ENCODE results near the gene GPATCH8.
A peak's percentile ranks its signal among the peaks of the same experiment; 100 is the strongest.

The GPATCH8 gene

DNA sequence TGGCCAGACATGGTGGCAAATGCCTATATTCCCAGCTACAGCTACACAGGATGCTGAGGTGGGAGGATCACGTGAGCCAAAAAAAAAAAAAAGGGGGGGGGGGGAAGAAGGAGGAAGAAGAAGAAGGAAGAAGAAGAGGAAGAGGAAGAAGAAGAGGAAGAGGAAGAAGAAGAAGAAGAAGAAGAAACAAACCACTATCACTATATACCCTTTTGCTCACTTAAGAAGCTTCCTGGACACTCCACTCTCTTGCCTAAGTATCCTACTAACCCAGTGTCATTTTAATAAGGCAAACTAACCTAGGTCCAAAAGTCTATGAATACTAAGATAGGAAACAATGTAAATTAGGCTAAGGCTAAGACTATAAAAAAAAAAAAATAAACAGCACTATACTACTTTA, 54.8 kb downstream of the GPATCH8 start:
- Histone ChIP-seq H3K36me3 (ENCODE audit: control insufficient read depth in 2 of 2, insufficient read depth in 2 of 2, low read length in 2 of 2) (no peaks in the 10 kb centered on the region), H3K9ac (ENCODE audit: low read length in 2 of 2) (no peak overlapping the region), H3K4me3 (ENCODE audit: low read length in 2 of 2) (no peak overlapping the region), H3K27me3 (ENCODE audit: control insufficient read depth in 1 of 2, insufficient read depth in 2 of 2, low read length in 2 of 2) (no peaks in the 10 kb centered on the region), H3K4me1 (ENCODE audit: control insufficient read depth, insufficient read depth, low read length) (no peaks in the 10 kb centered on the region), H3K9me3 (ENCODE audit: control insufficient read depth in 2 of 2, low read length in 2 of 2) (no peaks in the 10 kb centered on the region), H3K27ac (ENCODE audit: low read length) (no peak overlapping the region)

DNA sequence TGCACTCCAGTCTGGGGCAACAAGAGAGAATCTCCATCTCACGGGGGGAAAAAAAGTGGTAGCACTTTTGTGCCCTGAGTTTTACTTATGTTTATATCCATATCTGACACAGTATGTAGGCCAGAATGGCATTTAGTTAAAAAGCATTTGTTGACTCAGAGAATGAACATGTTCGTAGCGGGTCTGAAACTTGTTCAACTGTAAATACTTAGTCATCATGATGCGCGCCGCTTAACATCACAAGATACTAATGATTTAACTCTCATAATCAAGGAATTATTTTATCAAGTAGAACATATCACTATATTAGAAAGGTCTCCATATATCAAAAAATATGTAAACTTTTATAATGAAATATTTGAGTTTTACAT, 58.5 kb downstream of the GPATCH8 start:
- H3K9me3 ChIP-seq (ENCODE audit: control insufficient read depth in 2 of 2, low read length in 2 of 2) = no peaks in the 10 kb centered on the region
- H3K36me3 ChIP-seq (ENCODE audit: control insufficient read depth in 2 of 2, insufficient read depth in 2 of 2, low read length in 2 of 2) = no peaks in the 10 kb centered on the region
- H3K27me3 ChIP-seq (ENCODE audit: control insufficient read depth in 1 of 2, insufficient read depth in 2 of 2, low read length in 2 of 2) = no peaks in the 10 kb centered on the region
- no peak overlapping the region for H3K4me3 ChIP-seq (ENCODE audit: low read length in 2 of 2)
- no peaks in the 10 kb centered on the region for H3K4me1 ChIP-seq (ENCODE audit: control insufficient read depth, insufficient read depth, low read length)
- no peak overlapping the region for H3K27ac ChIP-seq (ENCODE audit: low read length)
- H3K9ac ChIP-seq (ENCODE audit: low read length in 2 of 2) = no peak overlapping the region

DNA sequence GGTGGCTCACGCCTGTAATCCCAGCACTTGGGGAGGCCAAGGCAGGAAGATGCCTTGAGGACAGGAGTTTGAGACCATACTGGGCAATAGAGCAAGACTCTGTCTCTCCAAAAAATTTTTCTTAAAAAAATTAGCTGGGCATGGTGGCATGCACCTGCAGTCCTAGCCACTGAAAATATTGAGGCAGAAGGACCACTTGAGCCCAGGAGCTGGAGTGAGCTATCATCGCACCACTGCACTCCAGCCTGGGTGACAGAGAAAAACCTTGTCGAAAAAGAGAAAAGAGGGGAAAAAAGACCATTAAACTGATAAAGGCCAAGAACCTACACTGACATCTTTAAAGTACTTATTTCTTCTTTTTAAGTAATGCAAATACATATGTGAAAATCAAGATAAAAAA, 60.4 kb downstream of the GPATCH8 start:
- Histone ChIP-seq H3K27ac (ENCODE audit: low read length) (no peak overlapping the region), H3K36me3 (ENCODE audit: control insufficient read depth in 2 of 2, insufficient read depth in 2 of 2, low read length in 2 of 2) (no peaks in the 10 kb centered on the region), H3K27me3 (ENCODE audit: control insufficient read depth in 1 of 2, insufficient read depth in 2 of 2, low read length in 2 of 2) (no peaks in the 10 kb centered on the region), H3K4me1 (ENCODE audit: control insufficient read depth, insufficient read depth, low read length) (no peaks in the 10 kb centered on the region), H3K9me3 (ENCODE audit: control insufficient read depth in 2 of 2, low read length in 2 of 2) (no peaks in the 10 kb centered on the region), H3K4me3 (ENCODE audit: low read length in 2 of 2) (no peak overlapping the region), H3K9ac (ENCODE audit: low read length in 2 of 2) (no peak overlapping the region)

- no peak overlapping the region for H3K9ac ChIP-seq (ENCODE audit: low read length in 2 of 2)
- H3K27ac ChIP-seq (ENCODE audit: low read length) = no peak overlapping the region
- H3K36me3 ChIP-seq (ENCODE audit: control insufficient read depth in 2 of 2, insufficient read depth in 2 of 2, low read length in 2 of 2) = peaks cover 5% of the 10 kb centered on the region in 2 donors
- no peaks in the 10 kb centered on the region for H3K9me3 ChIP-seq (ENCODE audit: control insufficient read depth in 2 of 2, low read length in 2 of 2)
- H3K4me3 ChIP-seq (ENCODE audit: low read length in 2 of 2) = no peak overlapping the region
- no peaks in the 10 kb centered on the region for H3K27me3 ChIP-seq (ENCODE audit: control insufficient read depth in 1 of 2, insufficient read depth in 2 of 2, low read length in 2 of 2)
- no peaks in the 10 kb centered on the region for H3K4me1 ChIP-seq (ENCODE audit: control insufficient read depth, insufficient read depth, low read length)
These were observed 64.0 kb downstream of the GPATCH8 start for GRCh38 chr17:44439168-44439567.

DNA sequence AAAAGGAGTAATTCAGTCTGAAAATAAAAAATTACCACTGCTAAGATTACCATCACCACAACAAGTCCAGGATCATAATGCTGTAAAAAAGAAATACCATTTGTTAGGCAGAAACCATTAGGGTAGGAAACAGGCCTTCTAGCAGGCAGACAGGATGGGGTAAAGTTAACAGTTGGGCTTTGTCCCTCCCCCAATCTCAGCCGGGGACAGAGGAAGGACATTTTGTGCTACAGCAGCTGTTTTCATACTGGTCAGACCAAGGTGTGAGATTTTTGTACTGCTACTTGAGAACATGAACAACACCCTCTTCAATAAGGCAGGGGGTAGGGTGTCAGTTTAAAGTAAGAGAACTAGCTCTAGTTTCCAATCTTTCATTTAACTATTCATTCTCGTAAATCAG, 64.6 kb downstream of the GPATCH8 start:
- Histone ChIP-seq H3K4me3 (ENCODE audit: low read length in 2 of 2) (no peak overlapping the region), H3K27ac (ENCODE audit: low read length) (no peak overlapping the region), H3K27me3 (ENCODE audit: control insufficient read depth in 1 of 2, insufficient read depth in 2 of 2, low read length in 2 of 2) (no peaks in the 10 kb centered on the region), H3K4me1 (ENCODE audit: control insufficient read depth, insufficient read depth, low read length) (no peaks in the 10 kb centered on the region), H3K36me3 (ENCODE audit: control insufficient read depth in 2 of 2, insufficient read depth in 2 of 2, low read length in 2 of 2) (peaks cover 5% of the 10 kb centered on the region in 2 donors), H3K9ac (ENCODE audit: low read length in 2 of 2) (no peak overlapping the region), H3K9me3 (ENCODE audit: control insufficient read depth in 2 of 2, low read length in 2 of 2) (no peaks in the 10 kb centered on the region)

- Histone ChIP-seq H3K36me3 (ENCODE audit: control insufficient read depth in 2 of 2, insufficient read depth in 2 of 2, low read length in 2 of 2) (peaks cover 5% of the 10 kb centered on the region in 2 donors), H3K9me3 (ENCODE audit: control insufficient read depth in 2 of 2, low read length in 2 of 2) (no peaks in the 10 kb centered on the region), H3K9ac (ENCODE audit: low read length in 2 of 2) (no peak overlapping the region), H3K27me3 (ENCODE audit: control insufficient read depth in 1 of 2, insufficient read depth in 2 of 2, low read length in 2 of 2) (no peaks in the 10 kb centered on the region), H3K27ac (ENCODE audit: low read length) (no peak overlapping the region), H3K4me3 (ENCODE audit: low read length in 2 of 2) (no peak overlapping the region), H3K4me1 (ENCODE audit: control insufficient read depth, insufficient read depth, low read length) (no peaks in the 10 kb centered on the region)
These were observed 66.9 kb downstream of the GPATCH8 start for GRCh38 chr17:44436336-44436735.

GRCh38 chr17:44432254-44433157, 70.7 kb downstream of the GPATCH8 start:
- Histone ChIP-seq H3K9me3 (ENCODE audit: control insufficient read depth in 2 of 2, low read length in 2 of 2) (no peaks in the 10 kb centered on the region), H3K4me1 (ENCODE audit: control insufficient read depth, insufficient read depth, low read length) (no peaks in the 10 kb centered on the region), H3K4me3 (ENCODE audit: low read length in 2 of 2) (no peak overlapping the region), H3K36me3 (ENCODE audit: control insufficient read depth in 2 of 2, insufficient read depth in 2 of 2, low read length in 2 of 2) (peaks cover 5 to 6% of the 10 kb centered on the region in 2 donors), H3K9ac (ENCODE audit: low read length in 2 of 2) (no peak overlapping the region), H3K27ac (ENCODE audit: low read length) (peak overlapping the region; percentile 3), H3K27me3 (ENCODE audit: control insufficient read depth in 1 of 2, insufficient read depth in 2 of 2, low read length in 2 of 2) (no peaks in the 10 kb centered on the region)

DNA sequence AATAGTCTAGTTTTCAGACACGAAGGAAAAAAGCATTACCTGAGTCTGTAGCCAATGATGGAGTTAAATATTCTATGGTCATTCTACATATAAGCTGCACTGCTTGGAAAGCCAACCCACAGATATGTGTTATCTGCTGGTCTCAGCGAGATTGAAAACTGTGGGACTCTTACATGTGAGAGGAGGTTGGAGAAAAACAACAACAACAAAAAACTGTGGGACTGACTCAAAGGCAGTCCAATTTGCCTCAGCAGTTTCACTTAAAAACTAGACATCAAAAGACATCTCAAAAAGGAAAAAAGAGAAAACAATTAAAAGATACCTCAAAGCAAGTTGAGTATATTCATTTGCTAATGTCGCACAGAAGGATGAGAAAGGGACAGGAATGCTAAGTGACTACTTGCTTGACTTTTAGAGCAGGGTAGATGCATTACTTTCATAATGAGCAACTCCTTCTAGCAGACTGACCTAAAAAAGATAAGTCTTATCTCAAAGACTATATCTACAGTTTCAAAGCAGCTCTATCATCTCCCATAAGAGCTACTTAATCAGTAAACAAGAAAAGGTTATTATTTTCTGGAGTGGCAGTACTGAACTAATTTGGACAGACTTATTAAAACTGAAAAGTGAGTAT, 78.3 kb downstream of the GPATCH8 start:
- H3K4me3 ChIP-seq (ENCODE audit: low read length in 2 of 2) = no peak overlapping the region
- no peaks in the 10 kb centered on the region for H3K9me3 ChIP-seq (ENCODE audit: control insufficient read depth in 2 of 2, low read length in 2 of 2)
- H3K36me3 ChIP-seq (ENCODE audit: control insufficient read depth in 2 of 2, insufficient read depth in 2 of 2, low read length in 2 of 2) = peaks cover 7 to 10% of the 10 kb centered on the region in 2 donors
- H3K27me3 ChIP-seq (ENCODE audit: control insufficient read depth in 1 of 2, insufficient read depth in 2 of 2, low read length in 2 of 2) = no peaks in the 10 kb centered on the region
- H3K27ac ChIP-seq (ENCODE audit: low read length) = no peak overlapping the region
- H3K4me1 ChIP-seq (ENCODE audit: control insufficient read depth, insufficient read depth, low read length) = no peaks in the 10 kb centered on the region
- H3K9ac ChIP-seq (ENCODE audit: low read length in 2 of 2) = no peak overlapping the region

DNA sequence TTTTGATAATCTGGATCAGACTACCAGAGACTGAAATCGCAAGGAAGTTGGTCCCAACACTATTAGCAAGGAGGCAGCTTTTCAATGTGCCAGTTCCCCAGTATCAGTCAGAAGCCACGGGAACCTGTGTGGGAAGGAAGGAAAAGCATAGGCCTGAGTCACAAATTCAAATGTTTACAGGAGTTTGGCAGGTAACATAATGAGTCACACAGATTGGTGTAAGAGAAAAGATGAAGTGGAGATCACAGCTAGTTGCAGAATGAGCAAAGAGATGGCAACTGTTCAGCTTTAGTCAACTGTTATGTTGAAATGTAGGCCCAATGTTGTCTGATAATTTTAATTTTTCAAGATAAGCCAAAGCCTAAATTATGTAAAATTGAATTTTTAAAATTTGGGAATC, 85.7 kb downstream of the GPATCH8 start:
- Histone ChIP-seq H3K4me1 (ENCODE audit: control insufficient read depth, insufficient read depth, low read length) (no peaks in the 10 kb centered on the region), H3K4me3 (ENCODE audit: low read length in 2 of 2) (no peak overlapping the region), H3K9me3 (ENCODE audit: control insufficient read depth in 2 of 2, low read length in 2 of 2) (no peaks in the 10 kb centered on the region), H3K27ac (ENCODE audit: low read length) (peak overlapping the region; percentile 12), H3K36me3 (ENCODE audit: control insufficient read depth in 2 of 2, insufficient read depth in 2 of 2, low read length in 2 of 2) (peaks cover 2 to 4% of the 10 kb centered on the region in 2 donors), H3K9ac (ENCODE audit: low read length in 2 of 2) (no peak overlapping the region), H3K27me3 (ENCODE audit: control insufficient read depth in 1 of 2, insufficient read depth in 2 of 2, low read length in 2 of 2) (no peaks in the 10 kb centered on the region)

- H3K9me3 ChIP-seq (ENCODE audit: control insufficient read depth in 2 of 2, low read length in 2 of 2) = no peaks in the 10 kb centered on the region
- peak overlapping the region; percentile 12 for H3K27ac ChIP-seq (ENCODE audit: low read length)
- no peaks in the 10 kb centered on the region for H3K27me3 ChIP-seq (ENCODE audit: control insufficient read depth in 1 of 2, insufficient read depth in 2 of 2, low read length in 2 of 2)
- peaks cover 2 to 4% of the 10 kb centered on the region in 2 donors for H3K36me3 ChIP-seq (ENCODE audit: control insufficient read depth in 2 of 2, insufficient read depth in 2 of 2, low read length in 2 of 2)
- no peak overlapping the region for H3K9ac ChIP-seq (ENCODE audit: low read length in 2 of 2)
- no peak overlapping the region for H3K4me3 ChIP-seq (ENCODE audit: low read length in 2 of 2)
- H3K4me1 ChIP-seq (ENCODE audit: control insufficient read depth, insufficient read depth, low read length) = no peaks in the 10 kb centered on the region
These were observed 86.5 kb downstream of the GPATCH8 start for GRCh38 chr17:44416558-44417289.
